HFFc6 (cell line): ENCODE measurements around the gene KLHL42. TPM values are rescaled to one million over a fixed set of nuclear protein-coding genes. Genes with fewer than 3 reads are reported as not detected.

Experiments
- DNase-seq: peaks from one replicate; pipeline ENCODE4 v3.0.0-alpha.2; 2018
- H3K27ac Mint-ChIP-seq: 2 replicates; pipeline ENCODE4 v1.8.0; 2020; ENCODE audit warnings: mild to moderate bottlenecking, mixed read lengths
- H3K27me3 Mint-ChIP-seq: 2 replicates; pipeline ENCODE4 v1.8.0; 2021; ENCODE audit warnings: mild to moderate bottlenecking, moderate library complexity, mixed read lengths; ENCODE audit not compliant: insufficient read depth
- H3K36me3 Mint-ChIP-seq: 2 replicates; pipeline ENCODE4 v1.8.0; 2021; ENCODE audit warnings: low read depth, mixed read lengths
- H3K4me1 Mint-ChIP-seq: 2 replicates; pipeline ENCODE4 v1.8.0; 2020; ENCODE audit warnings: low read depth, mixed read lengths
- H3K4me3 Mint-ChIP-seq: 2 replicates; pipeline ENCODE4 v1.8.0; 2020; ENCODE audit warnings: mild to moderate bottlenecking, moderate library complexity, mixed read lengths
- H3K9me3 Mint-ChIP-seq: 2 replicates; pipeline ENCODE4 v1.8.0; 2020; ENCODE audit warnings: mild to moderate bottlenecking, mixed read lengths
- CTCF ChIP-seq: fragments of 200-600 bp; sonication (generic); IDR thresholded peaks from 2 replicates; pipeline ENCODE4 v1.5.0; 2021; ENCODE audit warnings: antibody characterized with exemption, mild to moderate bottlenecking
- total RNA-seq, 6 experiments: library from RNA; stranded (reverse); fragmentation: NEBNext Ultra II Directional; extraction: Animal tissue kit (Norgen Biotek cat#: 25700); gene quantifications; 2 replicates in 1 of 6; 3 replicates in 5 of 6; pipeline ENCODE4 v1.2.3, GENCODE V29; 2021

Gene KLHL42
- total RNA-seq, 6 experiments from 2014 or later, result 17.6 to 24.7 (median 19.3) TPM

- no peak for DNase-seq
- Mint-ChIP-seq H3K36me3 (no peaks in the 10 kb centered on the region), H3K9me3 (no peaks in the 10 kb centered on the region), H3K27ac (no peak overlapping the region), H3K4me1 (peaks cover 8% of the 10 kb centered on the region; the same call in 1 of the 2 replicates), H3K27me3 (peaks cover 10% of the 10 kb centered on the region; the same call in 1 of the 2 replicates), H3K4me3 (no peak overlapping the region)
- no peak for TF ChIP-seq CTCF
Observed at GRCh38 chr12:27808841-27809240, 28.8 kb downstream of the KLHL42 start.

GRCh38 chr12:27810756-27811155 lies 30.7 kb downstream of the KLHL42 start:
- Mint-ChIP-seq H3K9me3 (no peaks in the 10 kb centered on the region), H3K27me3 (peaks cover 8% of the 10 kb centered on the region; the same call in 1 of the 2 replicates), H3K4me3 (no peak overlapping the region), H3K4me1 (peaks cover 25% of the 10 kb centered on the region), H3K36me3 (no peaks in the 10 kb centered on the region), H3K27ac (no peak overlapping the region)
- TF ChIP-seq CTCF, result no peak
- no peak for DNase-seq

GRCh38 chr12:27812502-27812901 lies 32.5 kb downstream of the KLHL42 start:
- no peaks in the 10 kb centered on the region for H3K9me3 Mint-ChIP-seq
- no peak overlapping the region for H3K4me3 Mint-ChIP-seq
- TF ChIP-seq CTCF, result no peak
- no peak overlapping the region for H3K27ac Mint-ChIP-seq
- peaks cover 25% of the 10 kb centered on the region for H3K4me1 Mint-ChIP-seq
- H3K27me3 Mint-ChIP-seq, result peaks cover 5% of the 10 kb centered on the region
- H3K36me3 Mint-ChIP-seq, result peaks cover 4% of the 10 kb centered on the region; the same call in 1 of the 2 replicates
- no peak for DNase-seq

- Mint-ChIP-seq H3K9me3 (no peaks in the 10 kb centered on the region), H3K4me3 (no peak overlapping the region), H3K4me1 (peaks cover 25% of the 10 kb centered on the region), H3K27ac (no peak overlapping the region), H3K27me3 (peaks cover 5% of the 10 kb centered on the region), H3K36me3 (peaks cover 4% of the 10 kb centered on the region; the same call in 1 of the 2 replicates)
- DNase-seq, result no peak
- no peak for TF ChIP-seq CTCF
Observed at GRCh38 chr12:27814411-27814810, 34.4 kb downstream of the KLHL42 start.

GRCh38 chr12:27814851-27815591 lies 35.0 kb downstream of the KLHL42 start:
- Mint-ChIP-seq H3K27ac (no peak overlapping the region), H3K4me3 (no peak overlapping the region), H3K4me1 (peaks cover 25% of the 10 kb centered on the region), H3K27me3 (peaks cover 5% of the 10 kb centered on the region), H3K9me3 (no peaks in the 10 kb centered on the region), H3K36me3 (peaks cover 4% of the 10 kb centered on the region; the same call in 1 of the 2 replicates)
- no peak for TF ChIP-seq CTCF
- peak; percentile 4 for DNase-seq
